Coronary artery (tissue), 2 donors: Measurements from ENCODE around the gene LSM7.
A peak's percentile ranks its signal among the peaks of the same experiment; 100 is the strongest.

Source experiments
- DNase-seq: peaks from one replicate; pipeline ENCODE4 v3.0.0-alpha.2; 2017; ENCODE audit warnings: low spot score
- H3K27ac ChIP-seq, 2 donors: fragments of 200-600 bp; sonication (generic); one replicate each; pipeline ENCODE4 v1.5.1; 2016 to 2019
- H3K4me3 ChIP-seq: fragments of 200-600 bp; sonication (generic); 2 replicates; pipeline ENCODE4 v1.5.1; 2016; ENCODE audit warnings: mild to moderate bottlenecking, moderate library complexity
- CTCF ChIP-seq: fragments of 200-600 bp; sonication (generic); IDR thresholded peaks from one replicate; pipeline ENCODE4 v1.5.1; 2019; ENCODE audit warnings: antibody characterized with exemption

The LSM7 gene

DNA sequence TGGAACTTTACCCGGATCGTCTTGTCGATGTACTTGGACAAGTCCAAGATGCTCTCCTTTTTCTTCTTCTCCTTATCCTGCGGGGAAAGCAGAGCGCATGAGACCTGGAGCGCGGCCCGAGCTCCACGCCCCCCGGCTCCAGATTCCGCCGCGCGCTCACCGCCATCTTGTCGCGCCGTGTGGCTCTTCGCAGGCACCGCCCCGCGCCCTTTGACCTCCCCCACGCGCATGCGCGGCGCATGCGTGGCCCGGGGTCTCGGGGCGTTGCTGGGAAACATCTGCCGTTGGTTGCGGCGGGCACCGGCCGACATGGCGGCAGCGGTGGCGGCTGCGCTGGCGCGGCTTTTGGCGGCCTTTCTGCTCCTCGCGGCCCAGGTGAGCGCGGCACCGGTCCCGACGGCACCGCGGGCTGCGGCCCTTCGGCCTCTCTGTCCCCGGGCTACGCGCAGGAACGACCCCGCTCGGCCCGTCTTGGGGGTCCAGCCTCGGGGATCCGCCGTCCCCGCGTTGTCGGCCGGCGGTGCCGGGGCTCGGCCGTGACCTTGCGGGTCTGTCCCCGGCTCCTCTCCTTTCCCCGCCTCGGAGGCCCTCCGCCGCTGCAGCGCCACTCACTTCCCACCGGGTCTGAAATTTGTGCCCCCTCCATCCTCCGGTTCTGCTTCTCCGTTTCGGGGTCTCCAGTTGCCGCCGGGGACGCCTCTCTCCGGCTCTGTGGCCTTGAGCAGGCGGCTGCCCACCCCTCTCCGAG lies at the start of gene LSM7, which contains the start of gene SPPL2B:
TSS of gene LSM7 (minus strand) at position 186 of the 748 bp plus-strand sequence. CDS start at position 166, 20 bp downstream.
TSS of gene SPPL2B (plus strand) at position 284 of the 748 bp plus-strand sequence. CDS start at position 310, 26 bp downstream.
- DNase-seq: peak; percentile 88
- Histone ChIP-seq H3K4me3 (peak within 1 kb of the TSS; percentile 97), H3K27ac (peak within 1 kb of the TSS; percentile 58 to 83)
- TF ChIP-seq CTCF: no peak

DNA sequence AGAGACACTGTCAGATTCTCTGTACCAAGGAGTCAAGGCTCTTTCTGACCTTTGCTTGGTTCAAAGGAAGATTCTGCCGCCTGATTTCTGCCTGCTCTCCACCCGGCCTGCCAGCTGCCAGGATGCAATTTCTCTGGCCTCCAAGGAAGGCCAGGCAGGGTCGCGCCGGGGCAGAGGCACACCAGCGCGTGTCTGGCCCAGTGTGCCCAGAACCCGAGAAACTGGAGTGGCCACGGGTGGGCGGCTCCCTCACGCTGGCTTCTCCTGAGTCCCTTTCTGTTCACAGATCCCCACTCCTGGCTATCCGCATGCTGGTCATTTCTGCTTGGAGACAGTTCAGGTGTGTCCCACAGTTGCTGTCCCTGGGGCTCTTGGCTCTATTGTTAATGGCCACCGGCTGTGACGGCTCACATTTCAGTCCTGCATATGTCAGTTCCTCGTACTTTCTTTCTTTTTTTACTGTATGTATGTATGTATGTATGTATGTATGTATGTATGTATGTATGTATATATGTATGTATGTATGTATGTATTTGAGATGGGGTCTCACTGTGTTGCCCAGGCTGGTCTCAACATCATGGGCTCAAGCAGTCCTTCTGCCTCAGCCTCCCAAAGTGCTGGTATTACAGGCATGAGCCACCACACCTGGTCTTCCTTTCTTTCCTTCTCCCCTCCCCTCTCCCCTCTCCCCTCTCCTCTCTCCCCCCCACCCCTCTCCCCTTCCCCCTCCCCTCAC lies 48.6 kb upstream of the LSM7 start:
- TF ChIP-seq CTCF: no peak
- Histone ChIP-seq H3K27ac (no peak overlapping the region), H3K4me3 (no peak overlapping the region)
- DNase-seq: no peak

DNA sequence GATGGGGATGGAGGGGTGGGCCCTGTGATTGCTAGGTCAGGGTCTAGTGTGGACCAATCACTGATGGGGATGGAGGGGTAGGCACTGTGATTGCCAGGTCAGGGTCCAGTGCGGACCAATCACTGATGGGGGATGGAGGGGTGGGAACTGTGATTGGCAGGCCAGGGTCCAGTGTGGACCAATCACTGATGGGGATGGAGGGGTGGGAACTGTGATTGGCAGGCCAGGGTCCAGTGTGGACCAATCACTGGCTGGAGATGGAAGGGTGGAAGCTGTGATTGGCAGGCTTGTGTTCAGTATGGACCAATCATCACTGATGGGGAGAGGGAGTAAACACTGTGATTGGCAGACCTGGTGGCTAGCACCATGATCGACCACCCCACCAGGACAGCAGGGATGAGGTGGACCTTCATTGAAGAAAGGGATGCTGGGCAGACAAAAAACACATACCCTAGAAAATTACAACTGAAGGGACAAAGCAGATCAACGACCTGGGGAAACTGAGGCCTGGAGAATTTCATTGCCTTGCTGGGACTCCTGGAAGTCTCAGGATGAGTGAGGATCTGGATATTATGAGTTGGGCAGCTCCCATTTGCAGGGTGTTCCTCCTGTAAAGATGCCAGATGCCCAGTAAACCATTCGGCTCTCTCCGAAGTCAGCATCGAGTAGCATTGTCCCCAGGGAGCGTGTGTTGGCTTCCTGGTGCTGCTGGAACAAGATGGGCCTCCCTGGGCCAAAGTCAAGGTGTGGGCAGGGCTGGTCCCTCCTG lies 47.2 kb upstream of the LSM7 start:
- TF ChIP-seq CTCF: no peak
- no peak overlapping the region for H3K27ac ChIP-seq
- no peak for DNase-seq
- no peak overlapping the region for H3K4me3 ChIP-seq

GRCh38 chr19:2374808-2375207 lies 46.4 kb upstream of the LSM7 start:
- no peak overlapping the region for H3K27ac ChIP-seq
- no peak for DNase-seq
- H3K4me3 ChIP-seq: no peak overlapping the region
- no peak for TF ChIP-seq CTCF

GRCh38 chr19:2372076-2372612 lies 43.8 kb upstream of the LSM7 start:
- no peak for DNase-seq
- Histone ChIP-seq H3K4me3 (no peak overlapping the region), H3K27ac (no peak overlapping the region)
- no peak for TF ChIP-seq CTCF

GRCh38 chr19:2371656-2372055 lies 43.3 kb upstream of the LSM7 start:
- no peak overlapping the region for H3K27ac ChIP-seq
- DNase-seq: no peak
- H3K4me3 ChIP-seq: no peak overlapping the region
- no peak for TF ChIP-seq CTCF
